ENCODE measurements around the gene CLSTN2.

Gene CLSTN2

GRCh38 chr3:139988472-139989156 lies 53.6 kb downstream of the CLSTN2 start:
- Histone ChIP-seq H3K27ac (no peak overlapping the region), H3K9me3 (ENCODE audit: severe bottlenecking) (no peaks in the 10 kb centered on the region), H3K4me3 (ENCODE audit: low read depth, low read length) (no peak overlapping the region), H3K36me3 (no peaks in the 10 kb centered on the region), H3K27me3 (ENCODE audit: insufficient read depth, low read depth, severe bottlenecking) (no peaks in the 10 kb centered on the region)
- no peak for TF ChIP-seq CTCF (IDR thresholded peaks at IDR 0.05; ENCODE audit: low read depth, low read length)
- DNase-seq = no peak

- Histone ChIP-seq H3K27me3 (ENCODE audit: insufficient read depth, low read depth, severe bottlenecking) (no peaks in the 10 kb centered on the region), H3K9me3 (ENCODE audit: severe bottlenecking) (no peaks in the 10 kb centered on the region), H3K36me3 (no peaks in the 10 kb centered on the region), H3K27ac (peak overlapping the region; percentile 91), H3K4me3 (ENCODE audit: low read depth, low read length) (no peak overlapping the region)
- TF ChIP-seq CTCF (IDR thresholded peaks at IDR 0.05; ENCODE audit: low read depth, low read length) = no peak
- DNase-seq = peak; percentile 15
Observed at GRCh38 chr3:139994891-139995290, 59.9 kb downstream of the CLSTN2 start.

- Histone ChIP-seq H3K4me3 (ENCODE audit: low read depth, low read length) (no peak overlapping the region), H3K27ac (no peak overlapping the region), H3K27me3 (ENCODE audit: insufficient read depth, low read depth, severe bottlenecking) (no peaks in the 10 kb centered on the region), H3K36me3 (no peaks in the 10 kb centered on the region), H3K9me3 (ENCODE audit: severe bottlenecking) (no peaks in the 10 kb centered on the region)
- peak; percentile 36 for DNase-seq
- TF ChIP-seq CTCF (IDR thresholded peaks at IDR 0.05; ENCODE audit: low read depth, low read length) = no peak
Observed at GRCh38 chr3:140004271-140004670, 69.3 kb downstream of the CLSTN2 start.

GRCh38 chr3:140006331-140006730 lies 71.3 kb downstream of the CLSTN2 start:
- Histone ChIP-seq H3K36me3 (no peaks in the 10 kb centered on the region), H3K9me3 (ENCODE audit: severe bottlenecking) (no peaks in the 10 kb centered on the region), H3K27ac (no peak overlapping the region), H3K4me3 (ENCODE audit: low read depth, low read length) (no peak overlapping the region), H3K27me3 (ENCODE audit: insufficient read depth, low read depth, severe bottlenecking) (no peaks in the 10 kb centered on the region)
- no peak for TF ChIP-seq CTCF (IDR thresholded peaks at IDR 0.05; ENCODE audit: low read depth, low read length)
- peak; percentile 44 for DNase-seq

GRCh38 chr3:140007081-140007480 lies 72.1 kb downstream of the CLSTN2 start:
- Histone ChIP-seq H3K27me3 (ENCODE audit: insufficient read depth, low read depth, severe bottlenecking) (no peaks in the 10 kb centered on the region), H3K9me3 (ENCODE audit: severe bottlenecking) (no peaks in the 10 kb centered on the region), H3K27ac (no peak overlapping the region), H3K36me3 (no peaks in the 10 kb centered on the region), H3K4me3 (ENCODE audit: low read depth, low read length) (no peak overlapping the region)
- no peak for DNase-seq
- TF ChIP-seq CTCF (IDR thresholded peaks at IDR 0.05; ENCODE audit: low read depth, low read length) = no peak

Data from WERI-Rb-1 (cell line).